ENCODE measurements around the gene UHRF1.

GRCh38 chr19:4971816-4972495 is 62.7 kb downstream of the UHRF1 start:
- no peak for TF ChIP-seq CTCF (conservative IDR thresholded peaks at IDR 0.05; ENCODE audit: low read depth, low read length)
- TF ChIP-seq BHLHE40 (IDR thresholded peaks at IDR 0.05; ENCODE audit: low read depth, low read length), result no peak
- TF ChIP-seq MAFK (IDR thresholded peaks at IDR 0.05; ENCODE audit: low read depth, low read length), result no peak
- no peak for TF ChIP-seq USF2 (IDR thresholded peaks at IDR 0.05; ENCODE audit: low read depth, low read length)
- TF ChIP-seq POLR2A (IDR thresholded peaks at IDR 0.05; ENCODE audit: low read depth, low read length), result no peak
- no peak for TF ChIP-seq CEBPB (IDR thresholded peaks at IDR 0.05; ENCODE audit: low read depth, low read length)
- no peak for TF ChIP-seq RFX5 (IDR thresholded peaks at IDR 0.05; ENCODE audit: low read depth, low read length)
- no peak for TF ChIP-seq ELK1 (IDR thresholded peaks at IDR 0.05; ENCODE audit: borderline replicate concordance, low read depth, low read length)
- no peak for TF ChIP-seq MXI1 (IDR thresholded peaks at IDR 0.05; ENCODE audit: borderline replicate concordance, low read depth, low read length)
- TF ChIP-seq RAD21 (IDR thresholded peaks at IDR 0.05; ENCODE audit: low read length), result no peak
- no peak for TF ChIP-seq MAZ (IDR thresholded peaks at IDR 0.05; ENCODE audit: borderline replicate concordance, low read depth, low read length)
